ENCODE data around the gene PRPF40B. TPM values are rescaled to one million over a fixed set of nuclear protein-coding genes. Genes with fewer than 3 reads are reported as not detected.
A peak's percentile ranks its signal among the peaks of the same experiment; 100 is the strongest.

Gene PRPF40B
- total and polyA plus RNA-seq, 2 donors from 2014 or later = 20.1 to 33.3 TPM

DNA sequence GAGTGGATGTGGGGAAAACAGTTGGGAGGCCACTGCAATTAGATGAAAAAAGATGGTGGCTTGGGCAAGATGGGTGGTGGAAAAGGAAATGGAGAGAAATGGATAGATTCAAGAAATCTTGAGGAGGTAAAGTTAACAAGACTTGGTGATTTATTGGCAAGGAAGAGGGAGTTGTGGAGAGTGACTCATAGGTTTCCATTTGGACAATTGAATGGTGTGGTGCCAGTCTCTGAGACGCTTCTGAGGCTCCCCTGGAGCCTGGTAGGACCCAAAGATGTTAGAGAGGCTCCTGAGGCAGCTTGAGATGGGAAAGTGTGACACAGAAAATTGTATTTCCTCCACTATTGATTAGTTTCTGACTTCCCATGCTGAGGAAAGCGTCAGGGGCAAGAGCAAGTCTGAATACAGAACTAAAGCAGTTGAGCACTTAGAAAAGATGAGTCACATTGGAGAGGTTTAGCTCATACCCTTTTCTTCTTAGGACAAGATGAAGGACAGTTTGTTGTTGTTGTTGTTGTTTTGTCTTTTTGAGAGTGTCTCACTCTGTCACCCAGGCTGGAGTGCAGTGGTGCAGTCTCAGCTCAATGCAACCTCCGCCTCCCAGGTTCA lies 4.5 kb downstream of the PRPF40B start:
- DNase-seq (no peak), FAIRE-seq (no peak)
- no peak overlapping the region for H3K27ac ChIP-seq (ENCODE audit: low read depth in 2 of 2, low read length in 2 of 2)
- TF ChIP-seq, protein P1, sequence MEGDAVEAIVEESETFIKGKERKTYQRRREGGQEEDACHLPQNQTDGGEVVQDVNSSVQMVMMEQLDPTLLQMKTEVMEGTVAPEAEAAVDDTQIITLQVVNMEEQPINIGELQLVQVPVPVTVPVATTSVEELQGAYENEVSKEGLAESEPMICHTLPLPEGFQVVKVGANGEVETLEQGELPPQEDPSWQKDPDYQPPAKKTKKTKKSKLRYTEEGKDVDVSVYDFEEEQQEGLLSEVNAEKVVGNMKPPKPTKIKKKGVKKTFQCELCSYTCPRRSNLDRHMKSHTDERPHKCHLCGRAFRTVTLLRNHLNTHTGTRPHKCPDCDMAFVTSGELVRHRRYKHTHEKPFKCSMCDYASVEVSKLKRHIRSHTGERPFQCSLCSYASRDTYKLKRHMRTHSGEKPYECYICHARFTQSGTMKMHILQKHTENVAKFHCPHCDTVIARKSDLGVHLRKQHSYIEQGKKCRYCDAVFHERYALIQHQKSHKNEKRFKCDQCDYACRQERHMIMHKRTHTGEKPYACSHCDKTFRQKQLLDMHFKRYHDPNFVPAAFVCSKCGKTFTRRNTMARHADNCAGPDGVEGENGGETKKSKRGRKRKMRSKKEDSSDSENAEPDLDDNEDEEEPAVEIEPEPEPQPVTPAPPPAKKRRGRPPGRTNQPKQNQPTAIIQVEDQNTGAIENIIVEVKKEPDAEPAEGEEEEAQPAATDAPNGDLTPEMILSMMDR (IDR thresholded peaks at IDR 0.05; ENCODE audit: borderline replicate concordance, extremely low read depth, insufficient read depth) = no peak
- no peaks in the 10 kb centered on the region for H3K9me3 ChIP-seq (ENCODE audit: control insufficient read depth in 2 of 3, insufficient read depth in 1 of 3, low read length in 3 of 3)
- H3K4me3 ChIP-seq (ENCODE audit: low read length in 3 of 3) = no peak overlapping the region
- peaks cover 2 to 4% (median 3%) of the 10 kb centered on the region in 3 donors for H3K36me3 ChIP-seq (ENCODE audit: control insufficient read depth in 2 of 3, insufficient read depth in 3 of 3, low read length in 3 of 3)
- intact Hi-C loops (cut with DNase I) = no loop called here
- H3K27me3 ChIP-seq (ENCODE audit: control insufficient read depth, insufficient read depth, low read length) = no peaks in the 10 kb centered on the region
- H3K4me1 ChIP-seq (ENCODE audit: control insufficient read depth in 2 of 3, insufficient read depth in 2 of 3, low read depth in 1 of 3, low read length in 3 of 3) = no peaks in the 10 kb centered on the region
- no peak overlapping the region for H3K9ac ChIP-seq (ENCODE audit: low read length in 3 of 3)

- H3K9me3 ChIP-seq (ENCODE audit: control insufficient read depth in 2 of 3, insufficient read depth in 1 of 3, low read length in 3 of 3) = no peaks in the 10 kb centered on the region
- H3K4me1 ChIP-seq (ENCODE audit: control insufficient read depth in 2 of 3, insufficient read depth in 2 of 3, low read depth in 1 of 3, low read length in 3 of 3) = no peaks in the 10 kb centered on the region
- no peaks in the 10 kb centered on the region for H3K27me3 ChIP-seq (ENCODE audit: control insufficient read depth, insufficient read depth, low read length)
- FAIRE-seq (no peak), DNase-seq (peak in 1 of 5 donors; percentile 39)
- H3K27ac ChIP-seq (ENCODE audit: low read depth in 2 of 2, low read length in 2 of 2) = no peak overlapping the region
- H3K36me3 ChIP-seq (ENCODE audit: control insufficient read depth in 2 of 3, insufficient read depth in 3 of 3, low read length in 3 of 3) = peaks cover 2 to 4% (median 3%) of the 10 kb centered on the region in 3 donors
- intact Hi-C loops (cut with DNase I) = no loop called here
- H3K4me3 ChIP-seq (ENCODE audit: low read length in 3 of 3) = no peak overlapping the region
- TF ChIP-seq, protein P1 (IDR thresholded peaks at IDR 0.05; ENCODE audit: borderline replicate concordance, extremely low read depth, insufficient read depth) = no peak
- H3K9ac ChIP-seq (ENCODE audit: low read length in 3 of 3) = no peak overlapping the region
Observed at GRCh38 chr12:49631336-49631907, 8.1 kb downstream of the PRPF40B start.

DNA sequence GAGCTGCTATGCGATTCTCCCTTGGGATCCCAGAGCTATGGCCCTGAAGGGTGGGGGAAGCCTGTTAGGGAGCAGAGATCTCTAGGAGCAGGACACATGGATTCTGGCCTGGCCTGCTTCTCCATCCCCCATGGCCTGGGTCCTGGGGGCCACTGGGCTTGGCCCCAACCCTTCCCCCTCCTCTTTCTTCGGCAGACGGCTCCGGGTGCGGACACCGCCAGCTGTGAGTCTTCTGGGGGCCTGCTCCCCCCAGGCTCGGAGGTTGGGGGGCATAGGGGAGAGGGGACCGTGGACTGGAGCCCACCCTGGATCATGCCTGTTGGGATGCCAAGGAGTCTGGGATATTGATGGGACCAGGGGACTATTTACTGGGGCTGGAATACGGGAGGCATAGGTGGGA lies 9.0 kb downstream of the PRPF40B start:
- intact Hi-C loops (cut with DNase I) = no loop called here
- TF ChIP-seq, protein P1 (IDR thresholded peaks at IDR 0.05; ENCODE audit: borderline replicate concordance, extremely low read depth, insufficient read depth) = no peak

More for the DNA sequence above, 9.0 kb downstream of the PRPF40B start:
- no peaks in the 10 kb centered on the region for H3K9me3 ChIP-seq (ENCODE audit: control insufficient read depth in 2 of 3, insufficient read depth in 1 of 3, low read length in 3 of 3)
- no peak overlapping the region for H3K9ac ChIP-seq (ENCODE audit: low read length in 3 of 3)
- FAIRE-seq = no peak
- no peak overlapping the region for H3K4me3 ChIP-seq (ENCODE audit: low read length in 3 of 3)
- H3K36me3 ChIP-seq (ENCODE audit: control insufficient read depth in 2 of 3, insufficient read depth in 3 of 3, low read length in 3 of 3) = peaks cover 2 to 4% (median 3%) of the 10 kb centered on the region in 3 donors
- peak in 1 of 5 donors; percentile 65 for DNase-seq
- no peaks in the 10 kb centered on the region for H3K27me3 ChIP-seq (ENCODE audit: control insufficient read depth, insufficient read depth, low read length)
- H3K27ac ChIP-seq (ENCODE audit: low read depth in 2 of 2, low read length in 2 of 2) = no peak overlapping the region
- H3K4me1 ChIP-seq (ENCODE audit: control insufficient read depth in 2 of 3, insufficient read depth in 2 of 3, low read depth in 1 of 3, low read length in 3 of 3) = peaks cover 0 to 5% (median 4%) of the 10 kb centered on the region in 3 donors

All from kidney (tissue), 14 donors.